ENCODE data around the gene FABP7. TPM values are rescaled to one million over a fixed set of nuclear protein-coding genes. Genes with fewer than 3 reads are reported as not detected.

The FABP7 gene
- total and polyA plus RNA-seq, 2 of the 13 experiments (the other 11 are each of a cell fraction or from before 2014, with no cell fraction given), result not detected

DNA sequence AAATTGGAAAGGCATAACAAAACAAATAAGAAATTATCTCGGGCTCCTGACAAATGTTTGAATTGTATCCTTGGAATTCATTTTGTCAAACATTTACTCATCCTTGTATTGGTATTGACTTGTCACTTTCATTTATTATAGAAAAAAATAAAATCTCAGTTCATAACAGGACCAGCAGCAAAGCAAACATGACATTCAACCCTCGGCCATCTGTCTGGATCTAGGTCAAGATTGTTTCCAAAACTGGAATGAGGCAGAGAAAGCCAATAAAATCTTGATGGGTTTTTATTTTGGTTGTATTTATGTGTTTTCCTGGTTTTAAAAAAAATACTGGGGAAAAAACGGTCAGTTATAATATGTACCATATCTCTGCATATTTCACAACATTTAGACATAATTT, 42.9 kb upstream of the FABP7 start (continued):
- TF ChIP-seq, protein P1, sequence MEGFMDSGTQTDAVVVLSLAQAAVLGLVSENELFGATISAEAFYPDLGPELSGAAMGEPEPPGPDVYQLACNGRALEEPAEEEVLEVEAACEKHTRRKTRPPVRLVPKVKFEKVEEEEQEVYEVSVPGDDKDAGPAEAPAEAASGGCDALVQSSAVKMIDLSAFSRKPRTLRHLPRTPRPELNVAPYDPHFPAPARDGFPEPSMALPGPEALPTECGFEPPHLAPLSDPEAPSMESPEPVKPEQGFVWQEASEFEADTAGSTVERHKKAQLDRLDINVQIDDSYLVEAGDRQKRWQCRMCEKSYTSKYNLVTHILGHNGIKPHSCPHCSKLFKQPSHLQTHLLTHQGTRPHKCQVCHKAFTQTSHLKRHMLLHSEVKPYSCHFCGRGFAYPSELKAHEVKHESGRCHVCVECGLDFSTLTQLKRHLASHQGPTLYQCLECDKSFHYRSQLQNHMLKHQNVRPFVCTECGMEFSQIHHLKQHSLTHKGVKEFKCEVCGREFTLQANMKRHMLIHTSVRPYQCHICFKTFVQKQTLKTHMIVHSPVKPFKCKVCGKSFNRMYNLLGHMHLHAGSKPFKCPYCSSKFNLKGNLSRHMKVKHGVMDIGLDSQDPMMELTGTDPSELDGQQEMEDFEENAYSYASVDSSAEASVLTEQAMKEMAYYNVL (CRISPR knock-in tag; IDR thresholded peaks at IDR 0.05; ENCODE audit: borderline replicate concordance), result no peak
- TF ChIP-seq, protein P2, sequence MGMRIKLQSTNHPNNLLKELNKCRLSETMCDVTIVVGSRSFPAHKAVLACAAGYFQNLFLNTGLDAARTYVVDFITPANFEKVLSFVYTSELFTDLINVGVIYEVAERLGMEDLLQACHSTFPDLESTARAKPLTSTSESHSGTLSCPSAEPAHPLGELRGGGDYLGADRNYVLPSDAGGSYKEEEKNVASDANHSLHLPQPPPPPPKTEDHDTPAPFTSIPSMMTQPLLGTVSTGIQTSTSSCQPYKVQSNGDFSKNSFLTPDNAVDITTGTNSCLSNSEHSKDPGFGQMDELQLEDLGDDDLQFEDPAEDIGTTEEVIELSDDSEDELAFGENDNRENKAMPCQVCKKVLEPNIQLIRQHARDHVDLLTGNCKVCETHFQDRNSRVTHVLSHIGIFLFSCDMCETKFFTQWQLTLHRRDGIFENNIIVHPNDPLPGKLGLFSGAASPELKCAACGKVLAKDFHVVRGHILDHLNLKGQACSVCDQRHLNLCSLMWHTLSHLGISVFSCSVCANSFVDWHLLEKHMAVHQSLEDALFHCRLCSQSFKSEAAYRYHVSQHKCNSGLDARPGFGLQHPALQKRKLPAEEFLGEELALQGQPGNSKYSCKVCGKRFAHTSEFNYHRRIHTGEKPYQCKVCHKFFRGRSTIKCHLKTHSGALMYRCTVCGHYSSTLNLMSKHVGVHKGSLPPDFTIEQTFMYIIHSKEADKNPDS (CRISPR knock-in tag; IDR thresholded peaks at IDR 0.05), result no peak
- TF ChIP-seq MEIS2 (CRISPR knock-in tag; IDR thresholded peaks at IDR 0.05) (no peak), POLR2A (IDR thresholded peaks at IDR 0.05; ENCODE audit: insufficient read depth in 1 of 2, low read depth in 2 of 2, low read length in 2 of 2) (no peak), SPEN (CRISPR knock-in tag; IDR thresholded peaks at IDR 0.05; ENCODE audit: low read depth) (no peak), NFYB (CRISPR knock-in tag; IDR thresholded peaks at IDR 0.05) (no peak), PRMT3 (CRISPR knock-in tag; IDR thresholded peaks at IDR 0.05; ENCODE audit: borderline replicate concordance, low read depth) (no peak), ASH2L (IDR thresholded peaks at IDR 0.05; ENCODE audit: insufficient read length, low read depth, low read length) (no peak)
- TF ChIP-seq, protein P3, sequence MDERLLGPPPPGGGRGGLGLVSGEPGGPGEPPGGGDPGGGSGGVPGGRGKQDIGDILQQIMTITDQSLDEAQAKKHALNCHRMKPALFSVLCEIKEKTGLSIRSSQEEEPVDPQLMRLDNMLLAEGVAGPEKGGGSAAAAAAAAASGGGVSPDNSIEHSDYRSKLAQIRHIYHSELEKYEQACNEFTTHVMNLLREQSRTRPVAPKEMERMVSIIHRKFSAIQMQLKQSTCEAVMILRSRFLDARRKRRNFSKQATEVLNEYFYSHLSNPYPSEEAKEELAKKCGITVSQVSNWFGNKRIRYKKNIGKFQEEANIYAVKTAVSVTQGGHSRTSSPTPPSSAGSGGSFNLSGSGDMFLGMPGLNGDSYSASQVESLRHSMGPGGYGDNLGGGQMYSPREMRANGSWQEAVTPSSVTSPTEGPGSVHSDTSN (CRISPR knock-in tag; IDR thresholded peaks at IDR 0.05), result no peak
